ENCODE measurements around the gene CYP2A6.
A peak's percentile ranks its signal among the peaks of the same experiment; 100 is the strongest.
"Not testable (repeated sequence)": the region's sequence is repeated elsewhere in the genome, so short reads cannot be mapped to it uniquely, and the experiment has no call there.

CYP2A6 gene, protein sequence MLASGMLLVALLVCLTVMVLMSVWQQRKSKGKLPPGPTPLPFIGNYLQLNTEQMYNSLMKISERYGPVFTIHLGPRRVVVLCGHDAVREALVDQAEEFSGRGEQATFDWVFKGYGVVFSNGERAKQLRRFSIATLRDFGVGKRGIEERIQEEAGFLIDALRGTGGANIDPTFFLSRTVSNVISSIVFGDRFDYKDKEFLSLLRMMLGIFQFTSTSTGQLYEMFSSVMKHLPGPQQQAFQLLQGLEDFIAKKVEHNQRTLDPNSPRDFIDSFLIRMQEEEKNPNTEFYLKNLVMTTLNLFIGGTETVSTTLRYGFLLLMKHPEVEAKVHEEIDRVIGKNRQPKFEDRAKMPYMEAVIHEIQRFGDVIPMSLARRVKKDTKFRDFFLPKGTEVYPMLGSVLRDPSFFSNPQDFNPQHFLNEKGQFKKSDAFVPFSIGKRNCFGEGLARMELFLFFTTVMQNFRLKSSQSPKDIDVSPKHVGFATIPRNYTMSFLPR

DNA sequence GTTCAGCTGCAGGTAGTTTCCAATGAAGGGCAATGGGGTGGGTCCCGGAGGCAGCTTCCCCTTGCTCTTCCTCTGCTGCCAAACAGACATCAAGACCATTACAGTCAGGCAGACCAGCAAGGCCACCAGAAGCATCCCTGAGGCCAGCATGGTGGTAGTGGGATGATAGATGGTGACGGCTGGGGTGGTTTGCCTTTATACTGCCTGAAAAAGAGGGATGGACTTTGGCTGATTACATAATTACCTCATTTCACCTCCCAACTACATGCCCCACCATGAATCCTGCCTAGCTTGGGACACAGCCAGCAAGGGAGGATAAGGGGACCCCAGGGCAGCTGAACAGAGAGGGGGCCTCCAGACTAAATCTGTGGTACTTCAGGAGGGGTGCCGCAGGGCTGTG lies at the start of gene CYP2A6:
Gene CYP2A6, minus strand, starts transcription at position 171 of the 400 bp plus-strand sequence. Its CDS starts 21 bp downstream, at position 150.
- not testable (repeated sequence) for DNase-seq (ENCODE audit: low spot score)

DNA sequence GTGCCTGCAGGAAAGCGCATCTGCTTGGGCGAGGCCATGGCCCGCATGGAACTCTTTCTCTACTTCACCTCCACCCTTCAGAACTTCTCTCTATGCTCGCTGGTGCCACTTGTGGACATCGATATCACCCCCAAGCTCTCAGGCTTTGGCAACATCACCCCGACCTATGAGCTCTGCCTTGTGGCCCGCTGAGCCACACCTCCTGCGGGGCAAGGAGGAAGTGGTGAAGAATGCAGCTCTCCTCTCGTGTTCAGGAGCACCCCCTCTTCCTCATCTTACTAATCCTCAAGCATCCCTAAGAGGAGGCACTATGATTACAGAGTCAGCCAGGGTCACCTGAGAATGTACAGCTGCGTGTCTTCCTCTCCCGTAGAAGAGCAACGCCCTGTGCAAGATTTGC lies 49.7 kb upstream of the CYP2A6 start:
- DNase-seq (ENCODE audit: low spot score) = not testable (repeated sequence)

DNA sequence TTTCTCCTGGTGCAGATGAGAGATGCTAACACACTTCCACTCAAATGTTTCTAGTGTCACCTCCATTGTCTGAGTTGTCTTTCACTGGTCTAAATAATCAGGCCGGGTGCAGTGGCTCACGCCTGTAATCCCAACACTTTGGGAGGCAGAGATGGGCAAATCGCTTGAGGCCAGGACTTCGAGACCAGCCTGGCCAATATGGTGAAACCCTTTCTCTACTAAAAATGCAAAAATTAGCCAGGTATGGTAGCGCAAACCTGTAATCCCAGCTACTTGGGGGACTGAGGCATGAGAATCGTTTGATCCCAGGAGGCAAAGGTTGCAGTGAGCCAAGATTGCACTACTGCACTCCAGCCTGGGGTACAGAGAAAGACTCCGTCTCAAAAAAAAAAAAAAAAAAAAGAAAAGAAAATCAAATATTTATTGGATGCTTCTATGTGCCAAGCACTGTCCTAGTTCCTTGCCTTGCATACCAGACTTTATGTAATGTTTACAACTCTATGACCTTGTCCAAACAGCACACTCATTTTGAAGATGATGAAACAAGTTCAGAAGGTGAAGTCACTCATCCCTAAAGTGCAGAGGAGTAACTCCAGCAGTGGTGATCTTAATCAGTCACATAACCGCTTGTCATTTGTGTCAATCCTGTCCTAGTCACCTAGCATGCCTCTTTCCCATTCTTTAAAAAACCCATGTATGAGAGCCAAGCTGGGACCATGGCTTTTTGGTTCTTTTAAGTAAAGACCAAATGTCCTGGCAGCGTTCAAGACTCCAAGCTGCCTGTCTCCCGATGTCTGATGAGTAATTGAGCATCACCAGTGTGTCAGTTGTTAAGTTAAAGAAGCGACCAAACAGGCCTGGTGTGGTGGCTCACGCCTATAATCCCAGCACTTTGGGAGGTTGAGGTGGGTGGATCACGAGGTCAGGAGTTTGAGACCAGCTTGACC lies 46.9 kb upstream of the CYP2A6 start:
- not testable (repeated sequence) for DNase-seq (ENCODE audit: low spot score)

DNA sequence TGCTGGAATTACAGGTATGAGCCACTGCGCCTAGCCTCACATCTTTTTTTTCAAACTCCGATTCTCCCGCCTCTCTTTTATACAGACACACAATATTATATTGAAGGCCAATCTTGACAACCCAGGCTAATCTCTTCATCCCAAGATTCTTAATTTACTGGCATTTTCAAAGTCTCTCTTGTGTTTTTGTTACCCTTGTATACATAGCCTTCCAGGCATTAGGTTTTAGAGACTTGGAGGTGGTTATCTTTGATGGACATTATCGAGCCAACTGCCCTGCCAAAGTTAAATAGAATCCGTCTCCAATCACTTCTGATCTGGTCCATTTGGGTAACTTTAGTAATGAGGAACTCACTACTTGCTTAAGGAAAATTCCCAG lies 46.2 kb upstream of the CYP2A6 start:
- DNase-seq (ENCODE audit: low spot score) = no peak

DNA sequence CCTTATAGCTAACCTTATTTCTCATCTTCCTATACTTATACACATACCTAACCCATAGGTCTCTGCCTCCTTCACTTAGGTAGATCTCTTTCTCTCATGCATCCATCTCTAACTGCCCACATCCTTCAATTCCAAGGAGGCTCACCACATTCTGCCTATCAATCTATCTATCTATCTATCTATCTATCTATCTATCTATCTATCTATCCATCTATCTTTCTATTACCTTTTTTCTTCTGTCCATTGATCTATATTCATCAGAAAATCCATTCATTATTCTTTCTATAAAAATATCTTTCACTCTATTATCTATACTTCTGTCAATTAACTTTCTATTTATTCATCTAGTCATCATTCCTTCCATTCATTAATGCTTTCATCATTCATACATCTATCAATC lies 42.9 kb upstream of the CYP2A6 start:
- no peak for DNase-seq (ENCODE audit: low spot score)

DNA sequence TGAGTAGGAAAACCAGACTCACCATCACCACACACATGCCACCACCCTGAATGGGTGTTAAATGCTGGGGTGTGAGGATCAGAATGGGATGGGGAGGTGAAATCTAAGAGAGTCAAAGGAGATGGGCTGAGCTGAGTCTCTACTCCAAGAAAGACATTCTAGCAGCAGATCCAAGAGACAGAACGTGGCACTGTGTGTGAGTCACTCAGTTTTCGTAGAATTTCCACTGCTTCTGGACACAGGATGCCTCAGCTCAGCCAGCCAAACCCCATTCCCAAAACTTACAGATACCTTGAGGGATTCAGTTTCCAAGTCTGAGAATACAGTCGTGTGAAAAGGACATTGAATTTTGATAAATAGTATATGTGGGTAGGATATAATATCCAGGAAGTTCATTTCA lies 39.1 kb upstream of the CYP2A6 start:
- no peak for DNase-seq (ENCODE audit: low spot score)

DNA sequence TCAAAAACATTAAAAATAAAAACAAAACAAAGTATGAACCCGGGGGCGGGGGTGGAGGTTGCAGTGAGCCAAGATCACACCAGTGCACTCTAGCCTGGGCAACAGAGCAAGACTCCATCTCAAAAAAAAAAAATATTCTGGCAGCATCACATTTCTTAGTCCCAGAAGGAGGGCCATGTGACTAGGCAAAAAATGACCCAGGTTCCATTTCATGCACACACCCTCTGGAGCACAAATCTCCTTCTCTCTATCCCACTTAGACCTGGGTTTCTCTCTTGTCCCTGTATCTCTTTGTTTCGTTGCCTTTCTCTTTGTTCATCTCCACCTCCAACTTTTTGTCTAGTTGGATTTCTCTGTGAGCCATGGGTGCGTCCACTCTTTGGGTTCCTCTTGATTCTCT lies 37.9 kb upstream of the CYP2A6 start:
- DNase-seq (ENCODE audit: low spot score) = no peak

DNA sequence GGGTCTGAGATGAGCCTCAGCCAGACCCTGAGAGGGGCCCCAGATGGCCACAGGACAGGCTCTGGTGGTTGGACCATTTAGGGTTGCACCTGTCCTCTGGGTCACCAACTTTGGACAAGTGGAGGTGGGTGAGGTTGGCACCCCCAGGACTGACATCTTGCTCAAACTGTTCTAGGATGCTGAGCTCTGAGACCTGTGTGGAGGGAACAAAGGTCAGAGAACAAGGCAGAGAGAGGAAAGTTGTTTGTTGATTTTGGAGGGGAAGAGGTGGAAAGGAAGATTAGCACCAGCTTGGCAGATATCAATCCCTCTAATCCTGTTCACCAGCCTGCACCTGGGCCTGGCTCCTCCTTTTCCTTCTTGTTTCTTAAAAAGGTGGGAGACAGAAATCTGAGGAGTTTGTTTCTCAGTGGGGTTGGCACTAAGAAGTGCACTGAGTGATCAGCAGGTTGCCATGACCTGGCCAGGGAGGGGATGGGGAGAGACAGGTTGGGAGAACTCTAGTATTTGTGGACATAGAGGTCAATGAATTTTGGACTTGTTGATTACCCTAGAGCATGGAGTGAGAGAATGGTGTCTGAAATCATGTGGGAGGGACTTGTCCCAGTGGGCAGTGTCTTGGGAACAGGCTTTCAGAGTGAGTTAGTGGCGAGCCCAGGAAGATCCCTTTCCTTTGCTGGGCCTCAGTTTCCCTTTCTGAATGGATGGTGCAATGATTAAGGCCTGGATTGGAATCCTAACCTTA lies 34.1 kb upstream of the CYP2A6 start:
- not testable (repeated sequence) for DNase-seq (ENCODE audit: low spot score)

DNA sequence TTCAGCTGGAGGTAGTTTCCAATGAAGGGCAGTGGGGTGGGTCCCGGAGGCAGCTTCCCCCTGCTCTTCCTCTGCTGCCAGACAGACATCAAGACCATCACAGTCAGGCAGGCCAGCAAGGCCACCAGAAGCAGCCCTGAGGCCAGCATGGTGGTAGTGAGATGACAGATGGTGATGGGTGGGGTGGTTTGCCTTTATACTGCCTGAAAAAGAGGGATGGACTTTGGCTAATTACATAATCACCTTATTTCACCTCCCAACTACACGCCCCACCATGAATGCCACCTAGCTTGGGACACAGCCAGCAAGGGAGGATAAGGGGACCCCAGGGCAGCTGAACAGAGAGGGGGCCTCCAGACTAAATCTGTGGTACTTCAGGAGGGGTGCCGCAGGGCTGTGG lies 31.8 kb upstream of the CYP2A6 start, which contains the start of gene CYP2A7:
Gene CYP2A7, minus strand, starts transcription at position 170 of the 400 bp plus-strand sequence. Its CDS starts 21 bp downstream, at position 149.
- not testable (repeated sequence) for DNase-seq (ENCODE audit: low spot score)

DNA sequence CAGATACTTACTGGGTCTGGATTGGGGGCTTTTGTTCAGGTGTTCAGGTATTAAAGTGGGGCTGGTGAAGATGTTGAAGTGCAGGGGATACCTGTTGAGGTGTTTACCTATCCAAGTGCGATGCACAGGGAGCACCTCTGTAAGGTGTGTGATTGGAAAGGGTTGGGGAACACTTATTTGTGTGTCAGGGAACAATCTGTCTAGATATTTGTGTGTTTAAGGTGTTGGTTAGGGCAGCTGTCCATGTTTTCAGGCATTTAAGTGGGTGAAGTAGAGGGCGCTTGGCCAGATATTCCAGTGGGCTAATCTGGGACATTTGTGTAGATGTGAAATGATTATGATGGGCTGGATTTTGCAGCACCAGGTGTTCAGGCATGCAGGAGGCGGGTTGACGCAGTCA lies 29.1 kb upstream of the CYP2A6 start:
- not testable (repeated sequence) for DNase-seq (ENCODE audit: low spot score)

DNA sequence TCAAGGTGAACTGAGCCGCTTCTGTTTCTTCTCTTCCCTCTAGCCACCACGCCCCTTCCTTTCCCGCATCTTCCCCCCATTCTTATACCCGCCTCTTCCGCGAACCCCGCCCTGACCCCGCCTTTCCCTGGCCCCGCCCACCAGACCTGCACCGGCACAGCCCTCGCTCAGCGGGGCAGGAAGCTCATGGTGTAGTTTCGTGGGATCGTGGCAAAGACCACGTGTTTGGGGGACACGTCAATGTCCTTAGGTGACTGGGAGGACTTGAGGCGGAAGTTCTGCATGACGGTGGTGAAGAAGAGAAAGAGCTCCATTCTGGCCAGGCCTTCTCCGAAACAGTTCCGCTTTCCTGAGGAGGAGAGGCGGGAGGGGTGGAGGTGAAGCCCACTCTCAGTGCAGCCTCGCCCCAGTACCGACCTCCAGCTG lies 25.3 kb upstream of the CYP2A6 start:
- DNase-seq (ENCODE audit: low spot score) = peak; percentile 59

DNA sequence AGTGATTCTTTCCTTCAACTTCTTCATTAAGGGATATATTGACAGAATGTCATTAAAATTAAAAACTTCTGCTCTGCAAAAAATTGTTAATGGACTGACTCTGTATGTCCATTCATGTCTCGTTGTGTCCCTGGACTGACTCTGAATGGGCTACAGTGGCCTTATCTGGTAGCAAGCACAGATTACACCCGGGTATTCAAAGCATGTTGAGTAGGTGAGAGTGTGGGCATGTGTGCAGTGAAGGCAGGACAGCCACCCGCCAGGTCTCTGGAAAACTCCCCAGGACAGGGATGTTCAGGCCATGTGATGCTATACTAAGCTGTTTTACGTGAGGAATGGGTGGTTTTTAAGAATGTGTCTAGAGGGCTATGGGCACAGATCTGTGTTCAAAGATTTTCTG lies 24.6 kb upstream of the CYP2A6 start:
- DNase-seq (ENCODE audit: low spot score) = not testable (repeated sequence)

DNA sequence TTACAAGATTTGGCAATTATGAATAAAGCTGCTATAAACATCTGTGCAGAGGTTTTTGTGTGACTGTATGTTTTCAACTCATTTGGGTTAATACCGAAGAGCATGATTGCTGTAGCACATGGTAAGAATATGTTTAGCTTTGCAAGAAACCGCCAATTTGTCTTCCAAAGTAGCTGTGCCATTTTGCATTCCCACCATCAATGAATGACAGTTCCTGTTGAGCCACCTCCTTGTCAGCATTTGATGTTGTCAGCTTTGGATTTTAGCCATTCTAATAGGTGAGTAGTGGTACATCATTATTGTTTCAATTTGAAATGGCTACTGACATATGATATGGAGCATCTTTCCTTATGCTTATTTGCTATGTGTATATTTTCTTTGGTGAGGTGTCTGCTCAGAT lies 23.6 kb upstream of the CYP2A6 start:
- not testable (repeated sequence) for DNase-seq (ENCODE audit: low spot score)

DNA sequence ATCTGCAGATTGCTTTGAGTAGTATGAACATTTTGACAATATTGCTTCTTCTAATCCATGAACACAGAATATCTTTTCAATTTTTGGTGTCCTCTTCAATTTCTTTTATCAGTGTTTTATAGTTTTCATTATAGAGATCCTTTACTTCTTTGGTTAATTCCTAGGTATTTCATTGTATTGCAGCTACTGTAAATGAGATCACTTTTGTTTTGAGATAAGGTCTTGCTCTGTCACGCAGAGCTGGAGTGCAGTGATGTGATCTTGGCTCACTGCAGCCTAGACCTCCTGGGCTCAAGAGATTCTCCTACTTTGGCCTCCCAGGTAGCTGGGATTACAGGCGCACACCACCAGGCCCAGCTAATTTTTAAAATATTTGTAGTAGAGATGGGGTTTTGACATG lies 22.0 kb upstream of the CYP2A6 start:
- no peak for DNase-seq (ENCODE audit: low spot score)

DNA sequence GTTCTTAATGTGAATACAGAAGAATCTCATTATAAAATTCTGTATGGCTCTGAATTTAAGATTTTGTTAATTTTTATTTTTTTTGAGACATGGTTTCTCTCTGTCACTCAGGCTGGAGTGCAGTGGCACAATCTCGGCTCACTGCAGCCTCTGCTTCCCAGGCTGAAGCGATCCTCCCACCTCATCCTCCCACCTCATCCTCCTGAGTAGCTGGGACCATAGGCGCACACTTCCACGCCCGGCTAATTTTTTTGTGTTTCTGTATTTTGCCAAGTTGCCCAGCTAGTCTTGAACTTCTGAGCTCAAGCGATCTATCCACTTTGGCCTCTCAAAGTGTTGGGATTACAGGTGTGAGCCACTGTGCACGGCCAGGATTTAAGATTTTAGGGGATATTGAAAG lies 17.5 kb upstream of the CYP2A6 start:
- no peak for DNase-seq (ENCODE audit: low spot score)

DNA sequence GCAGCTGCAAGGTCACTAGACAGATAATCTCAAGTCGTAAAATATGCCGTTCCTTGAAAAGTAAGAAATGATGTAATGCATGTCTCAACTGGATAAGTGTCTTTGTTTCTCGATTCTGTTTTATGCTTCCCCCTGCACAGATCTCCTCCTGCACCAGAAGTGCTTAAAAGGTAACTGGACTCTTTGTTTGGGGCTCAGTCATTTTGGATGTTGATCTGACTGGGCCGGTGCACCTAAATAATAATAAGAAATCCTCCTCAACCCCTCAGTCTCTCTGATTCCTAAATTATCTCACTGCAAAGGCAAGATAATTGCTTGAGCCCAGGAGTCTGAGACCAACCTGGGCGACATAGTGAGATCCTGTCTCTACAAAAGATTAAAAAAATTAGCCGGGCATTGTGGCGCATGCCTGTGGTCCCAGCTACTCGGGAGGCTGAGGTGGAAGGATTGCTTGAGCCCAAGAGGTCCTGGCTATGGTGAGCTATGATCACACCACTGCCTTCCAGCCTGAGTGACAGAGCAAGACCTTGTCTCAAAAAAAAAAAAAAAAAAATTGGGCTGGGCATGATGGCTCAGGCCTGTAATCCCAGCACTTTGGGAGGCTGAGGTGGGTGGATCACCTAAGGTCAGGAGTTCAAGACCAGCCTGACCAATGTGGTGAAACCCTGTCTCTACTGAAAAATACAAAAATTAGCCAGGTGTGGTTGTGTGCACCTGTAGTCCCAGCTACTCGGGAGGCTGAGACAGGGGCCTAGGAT lies 14.7 kb upstream of the CYP2A6 start:
- DNase-seq (ENCODE audit: low spot score) = peak; percentile 25

DNA sequence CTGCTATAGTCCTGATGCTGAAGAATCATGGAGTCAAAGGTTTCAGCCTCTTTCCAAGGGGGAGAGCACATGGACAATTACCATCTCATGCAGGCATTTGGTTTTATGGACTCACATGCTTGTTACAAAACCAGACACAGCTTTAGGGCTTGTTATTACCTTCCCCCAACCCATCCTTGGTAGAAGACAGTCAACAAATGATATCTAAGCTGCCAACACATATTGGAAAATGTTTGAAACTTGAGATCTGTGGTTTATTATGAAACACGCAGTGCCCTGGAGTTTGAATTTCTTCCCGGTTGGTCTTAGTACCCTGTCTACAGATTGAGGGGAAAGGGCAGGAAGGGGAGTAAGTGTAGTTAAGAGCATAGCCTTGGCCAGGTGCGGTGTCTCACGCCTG lies 12.5 kb upstream of the CYP2A6 start:
- DNase-seq (ENCODE audit: low spot score) = no peak

DNA sequence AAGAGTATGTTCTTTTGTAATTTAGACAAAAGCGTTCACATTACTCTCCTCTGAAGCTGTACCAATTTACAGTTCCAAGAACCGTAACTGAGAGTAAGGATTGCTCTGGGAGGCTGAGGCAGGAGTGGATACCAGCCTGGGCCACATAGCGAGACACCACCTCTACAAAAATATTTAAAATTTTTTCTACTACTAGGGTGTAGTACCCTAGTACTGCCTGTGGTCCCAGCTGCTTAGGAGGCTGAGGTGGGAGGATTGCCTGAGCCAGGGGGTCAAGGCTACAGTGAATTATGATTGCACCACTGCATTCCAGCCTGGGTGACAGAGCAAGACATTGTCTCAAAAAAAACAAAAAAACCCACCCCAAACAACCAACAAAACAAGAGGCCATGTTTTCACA lies 12.1 kb upstream of the CYP2A6 start:
- DNase-seq (ENCODE audit: low spot score) = no peak

DNA sequence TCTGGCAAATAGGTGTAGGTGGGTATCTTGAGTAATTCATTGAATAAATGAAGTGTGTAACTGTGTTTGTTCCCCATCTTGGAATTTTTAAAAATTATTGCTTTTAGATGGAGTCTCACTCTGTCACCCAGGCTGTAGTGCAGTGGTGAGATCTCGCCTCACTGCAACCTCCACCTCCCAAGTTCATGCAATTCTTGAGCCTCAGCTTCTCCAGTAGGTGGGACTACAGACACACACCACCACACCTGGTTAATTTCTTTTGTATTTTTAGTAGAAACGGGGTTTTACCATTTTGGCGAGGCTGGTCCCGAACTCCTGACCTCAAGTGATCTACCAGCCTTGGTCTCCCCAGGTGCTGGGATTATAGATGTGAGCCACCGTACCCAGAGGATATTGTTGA lies 7.9 kb upstream of the CYP2A6 start:
- DNase-seq (ENCODE audit: low spot score) = no peak

DNA sequence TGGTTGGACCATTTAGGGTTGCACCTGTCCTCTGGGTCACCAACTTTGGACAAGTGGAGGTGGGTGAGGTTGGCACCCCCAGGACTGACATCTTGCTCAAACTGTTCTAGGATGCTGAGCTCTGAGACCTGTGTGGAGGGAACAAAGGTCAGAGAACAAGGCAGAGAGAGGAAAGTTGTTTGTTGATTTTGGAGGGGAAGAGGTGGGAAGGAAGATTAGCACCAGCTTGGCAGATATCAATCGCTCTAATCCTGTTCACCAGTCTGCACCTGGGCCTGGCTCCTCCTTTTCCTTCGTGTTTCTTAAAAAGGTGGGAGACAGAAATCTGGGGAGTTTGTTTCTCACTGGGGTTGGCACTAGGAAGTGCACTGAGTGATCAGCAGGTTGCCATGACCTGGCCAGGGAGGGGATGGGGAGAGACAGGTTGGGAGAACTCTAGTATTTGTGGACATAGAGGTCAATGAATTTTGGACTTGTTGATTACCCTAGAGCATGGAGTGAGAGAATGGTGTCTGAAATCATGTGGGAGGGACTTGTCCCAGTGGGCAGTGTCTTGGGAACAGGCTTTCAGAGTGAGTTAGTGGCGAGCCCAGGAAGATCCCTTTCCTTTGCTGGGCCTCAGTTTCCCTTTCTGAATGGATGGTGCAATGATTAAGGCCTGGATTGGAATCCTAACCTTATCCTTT lies 2.4 kb upstream of the CYP2A6 start:
- DNase-seq (ENCODE audit: low spot score) = not testable (repeated sequence)

DNA sequence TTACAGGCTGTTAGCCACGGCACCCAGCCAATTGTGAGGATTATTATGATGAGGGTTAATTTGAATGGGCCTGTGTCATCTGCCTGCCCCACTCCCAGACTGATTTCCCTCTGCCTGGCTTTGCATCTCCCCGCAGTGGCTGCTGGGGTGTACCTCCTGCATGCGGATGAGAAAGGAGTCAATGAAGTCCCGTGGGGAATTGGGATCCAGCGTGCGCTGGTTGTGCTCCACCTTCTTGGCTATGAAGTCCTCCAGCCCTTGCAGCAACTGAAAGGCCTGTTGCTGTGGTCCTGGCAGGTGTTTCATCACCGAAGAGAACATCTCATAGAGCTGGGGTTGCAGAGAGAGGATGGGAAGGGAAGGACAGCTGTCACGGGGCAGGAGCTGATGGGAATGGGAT lies 3.5 kb downstream of the CYP2A6 start:
- not testable (repeated sequence) for DNase-seq (ENCODE audit: low spot score)
